HG03457 (cell line): ENCODE measurements around the gene TRPV6.

Experiments
- ATAC-seq: cut with Tn5 transposase; IDR thresholded peaks from one replicate; pipeline ENCODE4 v1.9.1; 2021; ENCODE audit warnings: moderate number of reproducible peaks; ENCODE audit not compliant: unreplicated experiment

The TRPV6 gene

DNA sequence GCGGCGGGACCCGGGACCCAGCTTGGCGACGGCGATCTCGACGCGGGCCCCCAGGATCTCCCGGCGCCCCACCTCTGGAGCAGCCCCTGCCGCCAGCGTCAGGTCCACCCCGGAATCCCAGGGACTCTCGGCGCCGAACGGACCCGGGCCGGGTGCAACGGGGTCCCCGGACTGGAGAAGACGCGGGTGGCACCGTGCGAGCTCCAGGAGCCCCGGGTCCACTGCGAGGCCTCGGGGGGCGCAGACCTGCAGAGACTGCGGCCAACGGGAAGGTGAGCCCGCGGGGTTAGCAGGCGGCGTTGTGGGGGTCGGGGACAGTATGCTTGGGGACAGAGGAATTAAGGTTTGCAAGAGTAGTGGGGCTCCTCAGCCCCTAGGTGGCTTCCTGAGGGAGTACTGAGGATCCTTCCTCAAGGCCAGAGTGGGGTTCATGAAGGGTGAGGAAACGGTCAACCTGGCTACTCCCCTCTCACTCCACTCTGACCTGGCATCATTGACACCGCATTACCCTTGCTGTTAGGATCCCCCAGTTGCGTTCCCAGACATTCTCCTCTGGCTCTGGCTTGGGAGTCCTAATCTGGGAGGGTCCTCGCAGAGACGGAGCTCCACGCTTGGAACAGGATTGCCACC lies 30.3 kb downstream of the TRPV6 start:
- ATAC-seq: no peak

DNA sequence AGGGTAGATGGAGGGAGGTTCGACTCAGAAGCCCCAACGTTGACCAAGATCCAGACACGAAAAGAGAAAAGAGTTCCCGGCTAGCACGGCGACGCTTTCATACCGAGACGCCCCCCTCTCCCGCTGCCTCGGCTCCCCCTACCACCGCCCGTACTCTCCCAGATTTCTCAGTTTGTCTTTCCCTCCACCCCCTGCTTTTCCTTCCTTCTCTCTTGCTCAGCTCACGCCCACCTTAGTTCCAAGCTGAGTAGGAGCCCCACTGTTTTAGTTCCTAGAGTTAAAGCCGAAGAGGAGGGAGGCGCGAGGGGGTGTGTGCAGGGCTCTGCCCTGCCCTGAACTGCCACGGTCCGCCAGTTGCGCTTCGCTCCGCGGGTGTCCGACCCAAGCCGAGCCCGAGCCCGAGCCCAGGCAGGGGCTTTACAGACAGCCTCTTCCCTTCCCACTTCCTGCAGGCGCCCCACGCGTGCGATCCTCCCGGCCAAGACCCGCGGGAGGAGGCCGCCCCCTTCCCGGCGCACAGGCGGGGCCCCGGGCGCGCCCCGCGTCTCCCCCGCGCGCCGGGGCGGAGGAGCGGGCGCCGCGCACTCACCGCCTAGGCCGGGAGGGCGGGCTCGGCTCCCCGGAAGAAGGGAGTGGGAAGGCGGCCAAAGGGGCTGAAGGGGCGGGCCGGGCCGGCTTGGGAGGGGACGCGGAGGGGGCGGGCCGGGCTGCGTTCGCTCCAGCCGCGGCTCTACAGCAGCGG lies 31.0 kb downstream of the TRPV6 start, which contains the start of gene EPHB6:
EPHB6 (plus strand) TSS at position 705 of the 742 bp plus-strand sequence. CDS start 8,152 bp downstream, outside the sequence.
- ATAC-seq: peak; percentile 42

DNA sequence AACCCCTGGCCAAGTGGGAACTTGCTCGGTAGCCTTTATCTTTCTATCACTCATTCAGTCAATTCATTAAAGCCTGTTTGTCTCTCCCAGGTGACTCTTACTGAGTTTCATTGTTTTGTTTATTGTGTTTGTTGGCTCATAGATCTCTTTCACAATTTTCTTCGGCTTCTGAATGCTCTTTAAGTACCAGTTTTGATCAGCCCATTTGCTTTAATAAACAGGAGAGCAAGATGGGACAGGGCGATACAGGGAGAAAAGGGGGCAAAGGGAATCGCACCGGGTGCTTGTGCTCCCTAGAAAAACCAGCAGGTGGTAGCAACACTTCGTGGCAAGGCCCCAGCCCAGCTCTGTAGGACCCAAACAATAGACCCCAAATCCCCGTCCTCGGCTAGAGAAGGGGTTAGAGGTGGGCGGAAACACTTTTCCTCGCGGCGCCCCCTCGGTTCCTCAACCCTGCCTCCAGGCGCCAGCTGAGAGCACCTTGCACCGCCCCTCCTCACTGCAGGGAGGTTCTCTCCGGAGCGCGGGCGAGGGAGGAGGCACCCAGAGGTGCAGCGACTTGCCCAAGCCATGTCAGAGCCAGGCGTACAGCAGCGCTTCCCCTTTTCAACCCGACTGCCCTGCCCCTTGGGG lies 31.7 kb downstream of the TRPV6 start:
- ATAC-seq: peak; percentile 81

DNA sequence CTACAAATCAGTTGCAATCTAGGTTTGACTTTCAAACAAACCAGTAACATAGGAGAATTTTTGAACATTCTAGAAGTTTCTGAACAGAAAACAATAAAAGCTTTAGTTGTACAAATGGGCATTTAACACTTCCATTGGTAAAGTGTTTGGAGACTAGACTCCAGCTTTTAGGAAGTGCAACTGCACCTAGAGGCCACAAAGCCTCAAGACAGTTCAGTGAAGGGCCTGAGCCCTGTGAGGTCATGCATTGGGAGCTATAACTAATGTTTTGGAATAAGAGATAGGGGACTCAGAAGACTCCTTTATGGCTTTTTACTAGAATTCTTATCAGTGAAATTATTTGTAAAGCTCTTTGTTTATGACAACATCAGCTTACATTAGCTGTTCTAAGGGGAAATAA lies 33.6 kb downstream of the TRPV6 start:
- ATAC-seq: no peak

DNA sequence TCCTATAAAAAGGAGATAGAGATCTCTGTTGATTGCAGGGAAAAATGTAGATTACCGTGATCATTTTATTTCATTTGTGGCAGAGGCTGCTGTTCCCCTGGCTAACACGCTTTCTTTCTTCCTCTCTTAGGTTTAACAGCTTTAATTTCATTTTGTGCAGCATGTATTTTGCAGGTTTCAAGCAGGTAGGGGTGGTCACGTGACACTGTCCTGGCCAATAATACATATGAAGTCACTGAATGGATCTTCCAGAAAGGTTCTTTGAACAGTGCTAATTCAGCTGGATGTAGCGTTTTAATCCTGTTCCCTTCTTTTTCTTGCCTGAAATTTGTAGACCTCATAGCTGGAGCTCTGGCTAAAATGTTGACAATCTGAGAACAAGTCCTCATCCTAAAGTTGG lies 34.3 kb downstream of the TRPV6 start:
- ATAC-seq: no peak

DNA sequence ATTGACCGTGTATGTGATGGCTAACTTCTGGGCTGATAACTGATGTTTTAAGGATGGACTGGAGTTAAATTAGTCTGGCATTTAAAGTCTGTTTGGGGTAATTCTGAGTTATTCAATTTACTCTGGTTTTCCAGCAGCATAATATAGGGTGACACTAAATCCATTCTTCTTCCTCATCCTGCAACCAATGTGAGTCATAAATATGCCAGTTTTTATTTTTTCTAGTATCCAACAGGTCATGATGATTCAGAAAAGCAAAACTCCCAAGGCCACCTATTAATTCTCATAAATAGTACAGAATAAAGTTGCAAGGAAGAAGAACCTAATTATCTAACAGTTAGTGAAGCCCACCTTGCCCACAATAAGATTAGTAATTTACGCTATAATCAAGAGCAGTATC lies 38.2 kb downstream of the TRPV6 start:
- no peak for ATAC-seq

DNA sequence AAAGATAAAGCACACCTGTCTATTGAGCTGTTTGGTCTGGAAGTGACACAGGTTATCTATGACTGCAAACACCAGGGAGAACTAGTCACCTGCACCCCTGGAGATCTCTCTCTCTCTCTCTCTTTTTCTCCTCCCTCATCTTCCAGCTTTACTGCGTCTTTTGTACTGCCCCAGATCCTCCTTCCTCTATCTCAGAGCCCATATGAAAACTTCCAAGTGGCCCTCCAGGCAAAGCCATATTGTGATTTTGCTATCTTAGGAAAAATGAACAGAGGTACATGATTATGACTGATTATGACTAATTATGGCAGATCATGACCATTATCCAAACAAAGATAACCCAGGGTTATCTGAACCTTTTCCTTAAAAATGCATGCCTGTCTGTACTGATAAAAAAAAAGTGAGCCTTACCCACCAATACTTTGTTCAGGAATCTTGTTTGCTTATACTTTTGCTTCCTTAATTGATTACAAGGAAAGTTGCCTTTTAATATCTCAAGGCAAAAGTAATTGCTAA lies 43.2 kb downstream of the TRPV6 start:
- no peak for ATAC-seq

DNA sequence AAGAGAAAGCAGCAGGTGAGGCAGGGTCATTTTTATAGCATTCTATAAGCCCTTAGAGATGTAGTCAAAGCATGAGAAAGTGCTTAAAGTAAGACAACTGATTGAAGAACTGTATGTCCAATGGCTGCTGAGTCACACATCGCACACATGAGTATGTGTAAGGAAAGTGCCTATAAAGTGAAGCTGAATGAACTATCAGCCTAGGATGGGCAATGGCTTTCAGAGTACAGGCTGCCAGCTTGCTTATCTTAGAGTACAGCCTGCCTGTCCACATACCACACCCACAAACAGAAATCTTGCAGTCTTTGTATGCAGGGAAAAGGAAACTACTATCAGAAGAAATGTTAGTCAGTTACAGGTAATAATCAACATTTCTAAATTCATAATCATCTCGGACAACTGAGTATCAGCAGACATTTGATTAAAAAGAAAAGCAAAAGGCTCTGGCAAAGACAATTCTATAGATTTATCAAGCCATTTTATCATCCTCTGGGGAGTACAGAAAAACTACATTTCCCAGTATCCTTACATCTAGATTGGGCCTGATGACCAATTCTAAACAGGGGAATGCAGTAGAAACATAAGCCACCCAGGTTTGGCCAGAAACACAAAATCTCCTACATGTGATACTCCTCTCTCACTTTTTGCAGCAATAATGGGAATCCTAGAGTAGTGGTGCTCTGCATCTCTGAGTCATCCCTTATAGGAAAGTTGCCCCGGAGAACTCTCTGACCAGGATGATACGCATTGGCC lies 46.9 kb downstream of the TRPV6 start:
- no peak for ATAC-seq

DNA sequence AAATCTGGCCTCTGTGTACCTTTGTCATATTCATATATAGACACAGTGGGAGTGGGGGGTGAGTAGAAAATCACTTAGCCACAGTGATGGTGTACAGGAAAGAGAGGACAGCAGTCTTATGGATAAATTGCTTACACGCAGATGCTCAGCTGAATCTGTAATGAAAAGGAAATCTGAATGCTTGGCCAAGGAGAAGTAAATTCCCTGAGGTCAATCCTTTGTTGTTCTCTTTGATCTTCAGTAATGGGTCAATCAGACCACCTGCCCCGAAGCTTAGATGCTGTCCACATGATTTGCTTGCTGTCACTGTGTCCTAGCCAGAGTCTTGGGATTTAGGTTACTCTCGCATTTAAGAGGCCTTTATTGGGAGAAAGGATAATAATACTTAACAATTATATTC lies 49.1 kb downstream of the TRPV6 start:
- ATAC-seq: no peak

DNA sequence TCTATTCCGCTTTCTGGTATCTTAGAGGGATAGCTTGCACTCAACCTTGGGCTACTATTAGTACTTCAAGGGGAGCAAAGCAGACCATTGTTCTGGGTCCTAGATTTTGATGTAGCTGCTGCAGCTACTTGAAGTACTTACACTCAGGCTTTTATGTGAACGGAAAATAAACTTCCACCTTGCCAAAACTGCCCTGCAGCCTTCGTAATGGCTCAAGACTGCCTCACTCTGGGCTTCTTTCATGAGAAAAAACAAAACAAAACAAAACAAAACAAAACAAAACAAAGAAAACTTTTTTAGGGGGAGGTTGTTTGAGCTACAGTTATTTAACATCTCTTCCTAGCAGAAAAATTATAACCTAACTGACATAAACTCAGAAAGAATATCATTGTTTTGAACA lies 50.1 kb downstream of the TRPV6 start:
- no peak for ATAC-seq

DNA sequence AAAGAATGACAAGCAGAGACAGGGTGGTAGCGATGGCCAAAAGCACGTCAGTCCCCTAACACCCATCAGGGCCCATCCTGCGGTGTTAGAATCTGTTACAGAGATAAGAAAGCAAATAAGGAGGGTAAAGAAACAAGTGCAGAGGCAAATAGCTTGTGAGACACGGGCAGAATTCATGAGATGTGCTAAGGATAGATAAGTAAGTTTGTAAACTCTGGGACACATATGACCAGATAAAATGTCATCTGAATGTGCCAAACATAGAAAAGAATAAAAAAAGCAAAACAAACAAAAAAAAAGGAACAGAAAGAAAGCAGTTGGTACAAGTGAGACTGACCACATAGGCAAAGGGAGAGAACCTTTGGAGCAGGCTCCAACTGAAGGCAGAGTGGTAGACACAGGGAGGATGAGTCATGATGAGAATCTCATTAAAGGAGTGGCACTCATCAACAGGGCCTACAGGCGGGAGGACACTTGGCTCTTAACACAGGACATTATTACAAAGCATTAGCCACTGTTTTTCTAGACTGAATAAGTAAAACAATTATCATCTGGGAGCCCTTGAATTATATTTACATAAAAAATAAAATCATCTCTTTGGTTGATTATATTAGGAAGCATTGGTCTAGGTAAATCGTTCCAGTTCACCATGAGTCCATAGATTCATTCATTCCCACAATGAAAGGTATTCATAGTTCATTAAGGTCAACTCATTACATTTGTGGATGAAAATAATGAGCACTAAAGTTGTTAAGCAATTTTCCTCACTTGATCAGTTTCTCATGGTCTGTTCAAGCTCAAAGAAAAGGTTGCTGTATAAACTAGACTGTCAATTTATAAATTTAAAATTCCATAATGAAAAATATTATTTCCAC lies 52.1 kb downstream of the TRPV6 start:
- ATAC-seq: peak; percentile 79

DNA sequence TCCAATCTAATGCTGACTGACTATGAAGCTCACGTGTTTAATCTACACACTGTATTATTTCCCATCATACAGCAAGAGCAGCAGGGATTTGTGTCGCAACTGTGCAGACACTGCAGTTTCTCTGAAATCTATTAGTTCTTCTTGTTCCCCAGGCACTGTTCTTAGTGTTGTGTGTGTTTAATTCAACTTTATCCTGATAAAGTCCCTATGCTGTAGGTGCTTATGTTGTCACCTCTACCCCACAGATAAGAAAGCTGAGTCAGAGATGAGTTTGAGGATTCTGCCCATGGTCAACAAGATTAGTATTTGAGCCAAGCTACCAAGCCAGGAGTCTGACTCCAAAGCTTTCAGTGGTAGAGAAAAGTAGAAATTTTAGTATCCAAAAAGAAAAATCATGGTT lies 53.1 kb downstream of the TRPV6 start:
- ATAC-seq: no peak

DNA sequence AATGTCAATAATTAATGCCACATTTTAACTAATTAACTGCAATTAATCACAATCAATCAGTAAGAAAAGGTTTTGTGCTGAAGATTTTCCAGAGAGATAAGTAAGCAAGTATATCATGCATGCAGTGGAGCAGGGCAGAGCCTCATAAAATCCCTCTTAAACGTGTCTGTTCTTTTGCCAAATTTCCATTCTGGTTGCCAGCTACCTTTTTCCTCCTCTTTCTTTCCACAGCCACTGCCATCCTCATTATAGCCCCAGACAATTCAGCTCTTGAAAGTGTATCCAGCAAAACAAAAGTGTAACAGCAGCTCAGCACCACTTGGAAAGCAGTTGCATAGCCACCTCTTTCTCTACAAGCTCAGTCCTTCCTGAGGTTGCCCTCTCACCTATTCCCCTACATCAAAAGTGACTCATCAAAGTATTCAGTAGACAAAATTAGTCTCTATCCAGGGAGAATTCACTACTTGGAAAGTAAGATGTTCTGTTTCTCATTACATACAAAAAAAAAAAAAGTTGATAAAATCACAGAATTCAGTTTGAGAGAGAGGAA lies 57.5 kb downstream of the TRPV6 start:
- no peak for ATAC-seq

DNA sequence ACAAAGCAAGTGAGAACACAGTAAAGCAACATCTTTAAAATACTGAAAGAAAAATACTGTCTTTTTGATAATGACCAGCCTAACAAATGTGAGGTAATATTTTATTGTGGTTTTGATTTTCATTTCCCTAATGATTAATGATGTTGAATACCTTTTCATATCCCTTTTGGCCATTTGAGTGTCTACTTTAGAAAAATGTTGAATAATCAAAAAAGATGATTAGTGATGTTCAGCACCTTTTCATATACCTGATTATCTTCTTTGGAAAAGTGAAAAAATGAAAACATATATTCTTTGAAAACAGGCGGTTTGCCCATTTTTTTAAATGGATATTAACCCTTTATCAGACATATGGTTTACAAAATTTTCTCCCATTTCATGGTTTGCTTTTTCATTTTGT lies 62.8 kb downstream of the TRPV6 start:
- ATAC-seq: no peak
